Inflammatory macrophage treated with lipopolysaccharide for 1 hour (primary cell): ENCODE measurements around the gene TOX4.

Experiments used
- DNase-seq, 2 donors: peaks; one replicate each; pipeline ENCODE4 v3.0.0-alpha.2; 2020 to 2022

The TOX4 gene

GRCh38 chr14:21503376-21503775 lies 26.4 kb downstream of the TOX4 start:
- DNase-seq, result no peak

- DNase-seq, result peak in 1 of 2 donors; percentile 31
Measured at GRCh38 chr14:21505012-21505553, 28.1 kb downstream of the TOX4 start.

GRCh38 chr14:21506557-21506956 lies 29.6 kb downstream of the TOX4 start:
- DNase-seq, result no peak

- peak; percentile 21 to 47 for DNase-seq
Measured at GRCh38 chr14:21509432-21510143, 32.6 kb downstream of the TOX4 start.

GRCh38 chr14:21510735-21511657 lies 34.0 kb downstream of the TOX4 start, which contains the start of gene METTL3:
Gene METTL3 (minus strand): TSS chr14:21511340. CDS start chr14:21511223, 117 bp downstream.
- peak; percentile 97 to 99 for DNase-seq

GRCh38 chr14:21514341-21514740 lies 37.3 kb downstream of the TOX4 start:
- DNase-seq, result no peak

- DNase-seq, result no peak
Measured at GRCh38 chr14:21518725-21519124, 41.7 kb downstream of the TOX4 start.

- no peak for DNase-seq
Measured at GRCh38 chr14:21520767-21521166, 43.8 kb downstream of the TOX4 start.

GRCh38 chr14:21521501-21521900 lies 44.5 kb downstream of the TOX4 start:
- no peak for DNase-seq

GRCh38 chr14:21523203-21523602 lies 46.2 kb downstream of the TOX4 start:
- DNase-seq, result no peak

GRCh38 chr14:21524575-21525490 lies 47.8 kb downstream of the TOX4 start:
- DNase-seq, result no peak

- DNase-seq, result no peak
Measured at GRCh38 chr14:21525571-21525961, 48.6 kb downstream of the TOX4 start.

GRCh38 chr14:21525962-21526671 lies 49.1 kb downstream of the TOX4 start, which contains the start of gene SALL2:
Gene SALL2 (minus strand): TSS chr14:21526346. CDS start chr14:21526127, 219 bp downstream.
- peak in 1 of 2 donors; percentile 12 for DNase-seq

- no peak for DNase-seq
Measured at GRCh38 chr14:21526672-21527317, 49.8 kb downstream of the TOX4 start.

- no peak for DNase-seq
Measured at GRCh38 chr14:21527318-21527679, 50.3 kb downstream of the TOX4 start.

- DNase-seq, result no peak
Measured at GRCh38 chr14:21528381-21529348, 51.7 kb downstream of the TOX4 start.

GRCh38 chr14:21529515-21529914 lies 52.5 kb downstream of the TOX4 start:
- no peak for DNase-seq

- DNase-seq, result no peak
Measured at GRCh38 chr14:21533294-21533693, 56.3 kb downstream of the TOX4 start.

GRCh38 chr14:21534576-21534975 lies 57.6 kb downstream of the TOX4 start:
- no peak for DNase-seq
